Astrocyte of the spinal cord (primary cell): ENCODE results near the gene HSPB7.

Experiments
- DNase-seq: peaks from one replicate; pipeline ENCODE4 v3.0.0; 2011; ENCODE audit warnings: low read depth, low spot score
- H3K4me3 ChIP-seq: 2 replicates; pipeline ENCODE4 v1.5.1; 2011; ENCODE audit warnings: low read depth, mild to moderate bottlenecking, low read length, moderate library complexity
- CTCF ChIP-seq: IDR thresholded peaks from 2 replicates; pipeline ENCODE4 v1.5.1; 2012; ENCODE audit warnings: low read depth, mild to moderate bottlenecking, low read length, inconsistent platforms
- in situ Hi-C: cut with HindIII; loops from 2 replicates; pipeline ENCODE4 v1.10.0; 2017; ENCODE audit warnings: low sequenced_read_pairs

The HSPB7 gene

GRCh38 chr1:16019644-16020277, 1.9 kb upstream of the HSPB7 start:
- DNase-seq, result peak; percentile 12
- H3K4me3 ChIP-seq, result no peak overlapping the region
- no peak for TF ChIP-seq CTCF
- in situ Hi-C loops, result no loop called here

GRCh38 chr1:16018749-16019643, 1.2 kb upstream of the HSPB7 start:
- peak; percentile 8 for DNase-seq
- no peak overlapping the region for H3K4me3 ChIP-seq
- TF ChIP-seq CTCF, result no peak
- in situ Hi-C loops, result no loop called here

- in situ Hi-C loops, result no loop called here
- no peak for DNase-seq
- TF ChIP-seq CTCF, result no peak
- H3K4me3 ChIP-seq, result no peak overlapping the region
Measured at GRCh38 chr1:16018308-16018707, 465 bp upstream of the HSPB7 start.

- no peak for TF ChIP-seq CTCF
- DNase-seq, result no peak
- in situ Hi-C loops, result no loop called here
- H3K4me3 ChIP-seq, result no peak overlapping the region
Measured at GRCh38 chr1:16017076-16017460, 775 bp downstream of the HSPB7 start.

- DNase-seq, result no peak
- H3K4me3 ChIP-seq, result no peak overlapping the region
- in situ Hi-C loops, result no loop called here
- TF ChIP-seq CTCF, result no peak
Measured at GRCh38 chr1:16015960-16016901, 1.6 kb downstream of the HSPB7 start.

GRCh38 chr1:16015491-16015890, 2.4 kb downstream of the HSPB7 start:
- DNase-seq, result no peak
- in situ Hi-C loops, result no loop called here
- TF ChIP-seq CTCF, result no peak
- no peak overlapping the region for H3K4me3 ChIP-seq
